Lower leg skin (tissue), 3 donors: Measurements from ENCODE around the gene OR1F1.

Source experiments
- CTCF ChIP-seq, 3 donors: fragments of 450-650 bp; IDR thresholded peaks; one replicate each; pipeline ENCODE4 v1.5.1; 2016; ENCODE audit warnings: antibody characterized with exemption in 3 of 3, mild to moderate bottlenecking in 3 of 3, moderate library complexity in 2 of 3
- POLR2A ChIP-seq, 2 donors: fragments of 450-650 bp; IDR thresholded peaks; one replicate each; pipeline ENCODE4 v1.6.1; 2016 to 2017; ENCODE audit warnings: antibody characterized with exemption in 2 of 2, mild to moderate bottlenecking in 1 of 2, moderate library complexity in 1 of 2

- TF ChIP-seq CTCF (IDR thresholded peaks at IDR 0.05), result no peak
- no peak for TF ChIP-seq POLR2A (IDR thresholded peaks at IDR 0.05)
Observed at GRCh38 chr16:3142770-3143169, 45.2 kb upstream of the OR1F1 start.
